ENCODE measurements around the gene ADAMTS14.

DNA sequence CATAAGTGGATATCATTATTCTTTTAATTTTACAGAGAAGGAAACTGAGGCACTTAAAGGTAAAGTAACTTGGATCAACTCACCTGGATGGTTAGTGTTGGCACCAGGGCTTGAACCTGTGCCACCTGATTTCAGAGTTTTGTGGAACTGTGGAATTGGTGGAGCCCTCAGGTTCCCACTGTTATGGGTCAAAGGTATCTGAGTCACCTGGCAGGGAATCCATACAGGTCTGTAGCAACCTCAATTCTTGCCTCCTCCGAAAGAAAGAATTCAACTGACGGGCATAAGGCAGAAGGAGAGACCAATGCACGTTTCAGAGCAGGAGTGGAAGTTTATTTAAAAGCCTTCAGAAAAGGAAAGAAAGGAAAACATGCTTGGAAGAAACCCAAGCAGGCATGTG, 25.2 kb upstream of the ADAMTS14 start:
- TF ChIP-seq, protein P1, sequence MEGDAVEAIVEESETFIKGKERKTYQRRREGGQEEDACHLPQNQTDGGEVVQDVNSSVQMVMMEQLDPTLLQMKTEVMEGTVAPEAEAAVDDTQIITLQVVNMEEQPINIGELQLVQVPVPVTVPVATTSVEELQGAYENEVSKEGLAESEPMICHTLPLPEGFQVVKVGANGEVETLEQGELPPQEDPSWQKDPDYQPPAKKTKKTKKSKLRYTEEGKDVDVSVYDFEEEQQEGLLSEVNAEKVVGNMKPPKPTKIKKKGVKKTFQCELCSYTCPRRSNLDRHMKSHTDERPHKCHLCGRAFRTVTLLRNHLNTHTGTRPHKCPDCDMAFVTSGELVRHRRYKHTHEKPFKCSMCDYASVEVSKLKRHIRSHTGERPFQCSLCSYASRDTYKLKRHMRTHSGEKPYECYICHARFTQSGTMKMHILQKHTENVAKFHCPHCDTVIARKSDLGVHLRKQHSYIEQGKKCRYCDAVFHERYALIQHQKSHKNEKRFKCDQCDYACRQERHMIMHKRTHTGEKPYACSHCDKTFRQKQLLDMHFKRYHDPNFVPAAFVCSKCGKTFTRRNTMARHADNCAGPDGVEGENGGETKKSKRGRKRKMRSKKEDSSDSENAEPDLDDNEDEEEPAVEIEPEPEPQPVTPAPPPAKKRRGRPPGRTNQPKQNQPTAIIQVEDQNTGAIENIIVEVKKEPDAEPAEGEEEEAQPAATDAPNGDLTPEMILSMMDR (IDR thresholded peaks at IDR 0.05) = no peak
- no peak for TF ChIP-seq POLR2A (IDR thresholded peaks at IDR 0.05)

Measured in body of pancreas (tissue), 4 donors.